ENCODE results near the gene OR8B2.

DNA sequence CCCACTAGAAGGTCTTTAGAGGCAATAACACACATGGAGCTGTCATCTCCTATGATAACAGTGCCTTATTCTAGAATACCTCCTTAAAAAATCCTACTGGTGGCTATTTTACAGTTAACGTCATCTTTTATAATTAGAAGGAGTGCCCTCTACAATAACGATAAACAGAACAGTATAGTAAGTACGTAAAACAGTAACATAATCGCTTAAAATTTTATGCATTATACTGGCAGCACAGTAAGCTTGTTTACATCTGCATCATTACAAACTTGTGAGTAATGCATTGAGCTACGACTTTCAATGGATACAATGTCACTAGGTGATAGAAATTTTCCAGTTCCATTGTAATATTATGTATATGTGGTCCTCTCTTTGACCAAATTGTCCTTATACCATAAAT is 40.0 kb downstream of the OR8B2 start:
- TF ChIP-seq EZH2phosphoT487 (IDR thresholded peaks at IDR 0.05; ENCODE audit: borderline replicate concordance, low read length) (no peak), EZH2 (IDR thresholded peaks at IDR 0.05; ENCODE audit: low read length, unreplicated experiment) (no peak)
- TF ChIP-seq, protein P1, sequence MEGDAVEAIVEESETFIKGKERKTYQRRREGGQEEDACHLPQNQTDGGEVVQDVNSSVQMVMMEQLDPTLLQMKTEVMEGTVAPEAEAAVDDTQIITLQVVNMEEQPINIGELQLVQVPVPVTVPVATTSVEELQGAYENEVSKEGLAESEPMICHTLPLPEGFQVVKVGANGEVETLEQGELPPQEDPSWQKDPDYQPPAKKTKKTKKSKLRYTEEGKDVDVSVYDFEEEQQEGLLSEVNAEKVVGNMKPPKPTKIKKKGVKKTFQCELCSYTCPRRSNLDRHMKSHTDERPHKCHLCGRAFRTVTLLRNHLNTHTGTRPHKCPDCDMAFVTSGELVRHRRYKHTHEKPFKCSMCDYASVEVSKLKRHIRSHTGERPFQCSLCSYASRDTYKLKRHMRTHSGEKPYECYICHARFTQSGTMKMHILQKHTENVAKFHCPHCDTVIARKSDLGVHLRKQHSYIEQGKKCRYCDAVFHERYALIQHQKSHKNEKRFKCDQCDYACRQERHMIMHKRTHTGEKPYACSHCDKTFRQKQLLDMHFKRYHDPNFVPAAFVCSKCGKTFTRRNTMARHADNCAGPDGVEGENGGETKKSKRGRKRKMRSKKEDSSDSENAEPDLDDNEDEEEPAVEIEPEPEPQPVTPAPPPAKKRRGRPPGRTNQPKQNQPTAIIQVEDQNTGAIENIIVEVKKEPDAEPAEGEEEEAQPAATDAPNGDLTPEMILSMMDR (conservative IDR thresholded peaks at IDR 0.05; ENCODE audit: low read depth, low read length), result no peak
